Hepatocyte (in vitro differentiated cells): ENCODE measurements around the gene ALPG. TPM values are rescaled to one million over a fixed set of nuclear protein-coding genes. Genes with fewer than 3 reads are reported as not detected.
"Not testable (repeated sequence)": the region's sequence is repeated elsewhere in the genome, so short reads cannot be mapped to it uniquely, and the experiment has no call there.

ENCODE experiments used
- DNase-seq: peaks from one replicate; pipeline ENCODE4 v3.0.0-alpha.2; 2016; ENCODE audit warnings: low spot score
- H2AFZ ChIP-seq: fragments of 200-600 bp; sonication (generic); 2 replicates; pipeline ENCODE4 v1.6.0; 2016; ENCODE audit warnings: antibody characterized with exemption, mild to moderate bottlenecking
- H3K27ac ChIP-seq: fragments of 200-600 bp; sonication (generic); 2 replicates; pipeline ENCODE4 v1.5.1; 2016; ENCODE audit warnings: mild to moderate bottlenecking
- H3K27me3 ChIP-seq: fragments of 200-600 bp; sonication (generic); 2 replicates; pipeline ENCODE4 v1.6.1; 2016
- H3K36me3 ChIP-seq: fragments of 200-600 bp; sonication (generic); replicated peaks from 2 replicates; pipeline ENCODE4 v1.5.1; 2016; ENCODE audit warnings: low read depth; ENCODE audit not compliant: insufficient read depth
- H3K4me1 ChIP-seq: fragments of 200-600 bp; sonication (generic); 2 replicates; pipeline ENCODE4 v1.5.1; 2016; ENCODE audit warnings: mild to moderate bottlenecking, moderate library complexity; ENCODE audit not compliant: insufficient read depth
- H3K4me2 ChIP-seq: fragments of 200-600 bp; sonication (generic); 2 replicates; pipeline ENCODE4 v1.6.0; 2016
- H3K4me3 ChIP-seq: fragments of 200-600 bp; sonication (generic); 2 replicates; pipeline ENCODE4 v1.5.1; 2016; ENCODE audit warnings: mild to moderate bottlenecking
- H3K79me2 ChIP-seq: fragments of 200-600 bp; sonication (generic); 2 replicates; pipeline ENCODE4 v1.6.0; 2017; ENCODE audit warnings: mild to moderate bottlenecking
- H3K9me2 ChIP-seq: fragments of 200-600 bp; sonication (generic); replicated peaks from 2 replicates; pipeline ENCODE4 v1.6.0; 2017; ENCODE audit warnings: mild to moderate bottlenecking; ENCODE audit not compliant: insufficient read depth
- H3K9me3 ChIP-seq: fragments of 200-600 bp; sonication (generic); 2 replicates; pipeline ENCODE4 v1.5.1; 2016; ENCODE audit warnings: low read depth, mild to moderate bottlenecking
- H4K20me1 ChIP-seq: fragments of 200-600 bp; sonication (generic); 2 replicates; pipeline ENCODE4 v1.6.0; 2016; ENCODE audit warnings: mild to moderate bottlenecking; ENCODE audit not compliant: insufficient read depth, poor library complexity, severe bottlenecking
- CTCF ChIP-seq: fragments of 200-600 bp; sonication (generic); IDR thresholded peaks from 2 replicates; pipeline ENCODE4 v1.5.1; 2016; ENCODE audit warnings: antibody characterized with exemption, mild to moderate bottlenecking; ENCODE audit not compliant: poor library complexity
- EZH2 ChIP-seq: fragments of 200-600 bp; sonication (generic); IDR thresholded peaks from 2 replicates; pipeline ENCODE4 v1.6.1; 2016; ENCODE audit warnings: antibody characterized with exemption, mild to moderate bottlenecking, borderline replicate concordance
- EZH2phosphoT487 ChIP-seq: fragments of 200-600 bp; sonication (generic); IDR thresholded peaks from one replicate; pipeline ENCODE4 v1.6.1; 2018; ENCODE audit warnings: antibody characterized with exemption, mild to moderate bottlenecking, low read depth, moderate library complexity; ENCODE audit not compliant: unreplicated experiment, severe bottlenecking
- WGBS: methylation state at CpG from one replicate; pipeline ENCODE4 v1.1.6; 2016; ENCODE audit warnings: low lambda C conversion rate; ENCODE audit errors: missing lambda C conversion rate; 5-methylcytosine and 5-hydroxymethylcytosine counted together
- polyA plus RNA-seq: library from polyadenylated mRNA; unstranded; fragments of >200 nt; fragmentation: Nextera tagmentation; extraction: Ambion mirVana; gene quantifications from 2 replicates; pipeline ENCODE4 v1.2.1, GENCODE V29; 2016
- total RNA-seq: library from RNA; depleted of rRNA; stranded (reverse); fragments of >200 nt; gene quantifications from 2 replicates; pipeline ENCODE4 v1.2.3, GENCODE V29; 2014

Gene ALPG
- total and polyA plus RNA-seq, 2 experiments from 2014 or later, result 0.08 to 1.5 TPM

DNA sequence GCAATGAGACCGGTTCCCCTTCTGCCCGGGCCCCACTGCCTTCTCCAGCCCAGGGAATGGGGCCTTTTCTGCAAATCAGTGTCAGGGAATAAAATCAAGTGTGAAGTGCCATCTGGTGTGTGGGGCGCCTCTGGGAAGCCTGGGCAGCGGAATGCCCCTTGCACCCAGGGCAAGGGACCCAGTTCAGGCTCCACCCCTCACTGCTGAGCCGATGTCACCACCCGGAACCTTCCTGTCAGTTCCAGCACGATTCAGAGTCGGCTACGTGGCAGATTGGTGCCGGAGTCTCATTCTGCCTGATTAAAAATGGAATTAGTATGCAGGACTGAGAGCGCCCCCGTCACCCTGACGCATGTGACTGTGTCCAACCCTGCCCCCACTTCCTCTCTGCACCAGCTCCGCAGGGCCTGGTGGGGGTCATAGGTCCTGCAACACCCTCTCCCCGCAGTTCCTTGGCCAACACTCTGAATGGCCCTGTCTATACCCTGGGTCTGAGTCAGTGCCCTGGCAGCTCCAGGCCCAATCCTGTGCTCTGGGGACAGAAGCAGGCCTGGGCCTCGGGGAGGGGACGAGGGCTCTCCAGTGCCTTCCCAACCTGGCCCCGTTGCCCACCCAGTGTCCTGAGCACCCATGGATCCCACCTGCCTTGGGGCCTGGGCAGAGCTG is 41.1 kb downstream of the ALPG start:
- Histone ChIP-seq H3K27ac (no peak overlapping the region), H3K9me3 (no peaks in the 10 kb centered on the region), H3K36me3 (no peaks in the 10 kb centered on the region), H3K9me2 (no peaks in the 10 kb centered on the region), H4K20me1 (no peaks in the 10 kb centered on the region), H3K4me3 (no peak overlapping the region), H2AFZ (no peak overlapping the region), H3K27me3 (no peaks in the 10 kb centered on the region), H3K4me1 (no peaks in the 10 kb centered on the region), H3K79me2 (no peaks in the 10 kb centered on the region), H3K4me2 (no peak overlapping the region)
- 89% methylated on average over 18 of the region's 18 CpGs for WGBS
- DNase-seq, result no peak
- TF ChIP-seq CTCF, result no peak

GRCh38 chr2:232448304-232448690 is 41.7 kb downstream of the ALPG start:
- Histone ChIP-seq H3K27me3 (no peaks in the 10 kb centered on the region), H3K4me2 (no peak overlapping the region), H3K4me3 (no peak overlapping the region), H3K27ac (no peak overlapping the region), H3K4me1 (no peaks in the 10 kb centered on the region), H3K36me3 (no peaks in the 10 kb centered on the region), H3K79me2 (no peaks in the 10 kb centered on the region), H3K9me3 (no peaks in the 10 kb centered on the region), H4K20me1 (no peaks in the 10 kb centered on the region), H2AFZ (no peak overlapping the region), H3K9me2 (no peaks in the 10 kb centered on the region)
- TF ChIP-seq CTCF (no peak), EZH2 (no peak), EZH2phosphoT487 (no peak)
- no peak for DNase-seq
- 72% methylated on average over 10 of the region's 10 CpGs for WGBS

GRCh38 chr2:232449964-232450363 is 43.3 kb downstream of the ALPG start:
- no peak overlapping the region for H3K4me3 ChIP-seq
- H3K9me3 ChIP-seq, result no peaks in the 10 kb centered on the region
- no peak for DNase-seq
- no peaks in the 10 kb centered on the region for H4K20me1 ChIP-seq
- H3K4me1 ChIP-seq, result no peaks in the 10 kb centered on the region
- no peaks in the 10 kb centered on the region for H3K79me2 ChIP-seq
- no peaks in the 10 kb centered on the region for H3K27me3 ChIP-seq
- no peak overlapping the region for H2AFZ ChIP-seq
- WGBS, result 78% methylated on average over 12 of the region's 12 CpGs
- TF ChIP-seq EZH2 (no peak), EZH2phosphoT487 (no peak), CTCF (no peak)
- H3K9me2 ChIP-seq, result no peaks in the 10 kb centered on the region
- H3K36me3 ChIP-seq, result no peaks in the 10 kb centered on the region
- H3K4me2 ChIP-seq, result no peak overlapping the region
- no peak overlapping the region for H3K27ac ChIP-seq

DNA sequence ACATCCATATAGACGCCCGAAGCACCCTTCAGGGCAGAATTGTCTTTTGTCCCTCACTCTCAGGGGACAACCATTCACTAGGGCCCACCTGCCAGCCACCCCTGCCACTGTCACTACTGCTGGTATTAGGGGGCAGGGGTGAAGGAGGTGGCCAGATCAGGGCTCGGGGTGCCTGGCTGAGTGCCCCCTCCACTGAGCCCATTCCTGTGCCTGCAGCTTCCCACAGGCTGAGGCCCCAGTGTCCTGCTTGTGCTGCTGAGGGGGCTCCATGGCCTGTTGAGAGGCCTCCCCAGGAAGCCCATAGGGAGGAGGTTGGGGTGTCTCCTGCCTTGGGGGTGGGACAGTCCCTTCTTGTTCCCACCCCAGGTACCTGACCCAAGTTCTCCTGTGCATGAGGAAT is 45.0 kb downstream of the ALPG start:
- H4K20me1 ChIP-seq, result not testable (repeated sequence)

More for the DNA sequence above, 45.0 kb downstream of the ALPG start:
- not testable (repeated sequence) for H3K9me2 ChIP-seq, H2AFZ ChIP-seq, H3K79me2 ChIP-seq, H3K27ac ChIP-seq, H3K4me2 ChIP-seq, H3K4me3 ChIP-seq, H3K27me3 ChIP-seq, H3K36me3 ChIP-seq, DNase-seq, H3K9me3 ChIP-seq, H3K4me1 ChIP-seq
- 95% methylated on average over 3 of the region's 3 CpGs for WGBS
